Esophagus muscularis mucosa (tissue), 4 donors: ENCODE data around the gene MAD1L1.

ENCODE experiments used
- EP300 ChIP-seq: sonication (generic); formaldehyde crosslinking; IDR thresholded peaks from one replicate; pipeline ENCODE4 v1.6.1; 2017; ENCODE audit warnings: antibody characterized with exemption
- POLR2A ChIP-seq: fragments of 450-650 bp; IDR thresholded peaks from one replicate; pipeline ENCODE4 v1.6.1; 2017; ENCODE audit warnings: antibody characterized with exemption, moderate library complexity, mild to moderate bottlenecking, low read depth
- POLR2AphosphoS5 ChIP-seq, 2 donors: sonication (generic); formaldehyde crosslinking; IDR thresholded peaks; one replicate each; pipeline ENCODE4 v1.6.1; 2017; ENCODE audit warnings: antibody characterized with exemption in 2 of 2
- TF ChIP-seq, protein P1 (sequence below), 3 experiments: fragments of 200-600 bp in 2 of 3; fragments of 450-650 bp in 1 of 3; sonication (generic) in 2 of 3; IDR thresholded peaks; one replicate each; pipeline ENCODE4 v1.5.1; 2017 to 2019; ENCODE audit warnings: antibody characterized with exemption in 3 of 3, mild to moderate bottlenecking in 2 of 3, moderate library complexity in 1 of 3

DNA sequence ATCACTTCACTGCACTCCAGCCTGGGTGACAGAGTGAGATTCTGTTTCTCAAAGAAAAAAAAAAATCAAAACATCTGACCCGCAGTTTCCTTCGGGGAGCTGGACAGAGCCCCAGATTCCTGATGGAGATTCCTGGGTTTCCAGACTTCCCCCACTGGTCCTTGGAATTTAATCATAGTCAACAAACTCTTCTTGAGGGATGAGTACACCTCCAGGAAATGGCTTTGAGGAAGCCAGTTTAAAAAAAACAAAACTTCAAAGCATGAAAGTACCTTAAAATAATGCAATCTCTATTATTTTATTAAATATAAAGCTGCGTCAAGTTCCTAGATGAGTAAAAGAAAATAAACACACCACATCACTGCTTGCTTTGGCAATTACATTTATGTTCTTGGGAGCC lies 1.2 kb upstream of the MAD1L1 start:
- TF ChIP-seq, protein P1, sequence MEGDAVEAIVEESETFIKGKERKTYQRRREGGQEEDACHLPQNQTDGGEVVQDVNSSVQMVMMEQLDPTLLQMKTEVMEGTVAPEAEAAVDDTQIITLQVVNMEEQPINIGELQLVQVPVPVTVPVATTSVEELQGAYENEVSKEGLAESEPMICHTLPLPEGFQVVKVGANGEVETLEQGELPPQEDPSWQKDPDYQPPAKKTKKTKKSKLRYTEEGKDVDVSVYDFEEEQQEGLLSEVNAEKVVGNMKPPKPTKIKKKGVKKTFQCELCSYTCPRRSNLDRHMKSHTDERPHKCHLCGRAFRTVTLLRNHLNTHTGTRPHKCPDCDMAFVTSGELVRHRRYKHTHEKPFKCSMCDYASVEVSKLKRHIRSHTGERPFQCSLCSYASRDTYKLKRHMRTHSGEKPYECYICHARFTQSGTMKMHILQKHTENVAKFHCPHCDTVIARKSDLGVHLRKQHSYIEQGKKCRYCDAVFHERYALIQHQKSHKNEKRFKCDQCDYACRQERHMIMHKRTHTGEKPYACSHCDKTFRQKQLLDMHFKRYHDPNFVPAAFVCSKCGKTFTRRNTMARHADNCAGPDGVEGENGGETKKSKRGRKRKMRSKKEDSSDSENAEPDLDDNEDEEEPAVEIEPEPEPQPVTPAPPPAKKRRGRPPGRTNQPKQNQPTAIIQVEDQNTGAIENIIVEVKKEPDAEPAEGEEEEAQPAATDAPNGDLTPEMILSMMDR (IDR thresholded peaks at IDR 0.05) = no peak
- TF ChIP-seq POLR2AphosphoS5 (IDR thresholded peaks at IDR 0.05) (no peak), POLR2A (no peak), EP300 (no peak)
